Measurements from ENCODE around the gene PAX8. TPM values are rescaled to one million over a fixed set of nuclear protein-coding genes. Genes with fewer than 3 reads are reported as not detected.

PAX8 gene
- total and polyA plus RNA-seq, 2 of the 13 experiments (the other 11 are each of a cell fraction or from before 2014, with no cell fraction given) = 1.5 to 8.8 TPM

DNA sequence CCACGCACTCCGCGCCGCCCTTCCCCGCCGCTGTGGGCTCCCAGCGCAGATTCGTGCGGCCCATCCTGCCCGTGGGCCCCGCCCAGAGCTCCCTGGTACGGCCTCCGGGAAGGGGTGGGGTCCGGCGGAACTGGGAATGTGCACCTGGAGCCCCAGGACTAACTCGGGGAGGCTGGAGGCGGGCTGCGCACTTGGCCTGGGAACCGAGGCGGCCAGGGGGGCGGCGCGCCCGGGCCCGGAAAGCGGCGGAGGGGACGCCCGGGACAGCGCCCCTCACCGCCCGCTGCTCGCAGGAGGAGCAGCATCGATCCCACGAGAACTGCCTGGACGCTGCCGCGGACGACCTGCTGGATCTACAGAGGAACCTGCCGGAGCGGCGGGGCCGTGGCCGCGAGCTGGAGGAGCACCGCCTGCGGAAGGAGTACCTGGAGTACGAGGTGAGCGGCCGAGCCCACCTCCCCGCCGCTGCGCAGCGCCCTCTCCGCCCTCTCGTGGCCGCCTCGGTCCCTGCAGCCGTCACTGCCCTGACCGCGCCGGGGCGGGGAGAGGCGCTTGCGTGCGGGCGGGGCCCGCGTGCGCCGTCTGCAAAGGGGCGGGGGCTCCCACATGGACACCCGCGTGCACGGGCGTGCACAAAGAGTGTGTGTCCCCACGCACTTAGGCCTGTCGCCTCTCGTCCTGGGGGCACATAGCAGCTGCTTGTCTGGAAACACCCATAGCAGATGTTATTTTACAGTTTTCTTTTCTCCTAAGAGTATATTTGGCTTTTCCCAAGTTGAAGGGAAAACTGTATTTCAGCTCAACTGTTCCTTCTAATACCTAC lies 79.7 kb downstream of the PAX8 start (continued):
- TF ChIP-seq YEATS2 (CRISPR knock-in tag; IDR thresholded peaks at IDR 0.05; ENCODE audit: borderline replicate concordance) = peak; percentile 56; the same call in 1 of the 2 replicates
- TF ChIP-seq MAFK (conservative IDR thresholded peaks at IDR 0.05 in 1 of 2, IDR thresholded peaks at IDR 0.05 in 1 of 2; ENCODE audit: low read length in 2 of 2) = no peak
- TF ChIP-seq ZNF335 (CRISPR knock-in tag; IDR thresholded peaks at IDR 0.05) = 0 out of 2 replicates have a peak, but pooled peaks have one; percentile 21
- peak; percentile 71; the same call in 1 of the 2 replicates for TF ChIP-seq EEA1 (CRISPR knock-in tag; IDR thresholded peaks at IDR 0.05; ENCODE audit: borderline replicate concordance)
- 0 out of 2 replicates have a peak, but pooled peaks have one; percentile 72 for TF ChIP-seq ZNF782 (CRISPR knock-in tag; IDR thresholded peaks at IDR 0.05; ENCODE audit: borderline replicate concordance)
- peak; percentile 79; the same call in 1 of the 2 replicates for TF ChIP-seq BRD4 (CRISPR knock-in tag; IDR thresholded peaks at IDR 0.05)
- TF ChIP-seq ZNF10 (CRISPR knock-in tag; IDR thresholded peaks at IDR 0.05; ENCODE audit: borderline replicate concordance, low read depth) = no peak
- TF ChIP-seq, protein P1, sequence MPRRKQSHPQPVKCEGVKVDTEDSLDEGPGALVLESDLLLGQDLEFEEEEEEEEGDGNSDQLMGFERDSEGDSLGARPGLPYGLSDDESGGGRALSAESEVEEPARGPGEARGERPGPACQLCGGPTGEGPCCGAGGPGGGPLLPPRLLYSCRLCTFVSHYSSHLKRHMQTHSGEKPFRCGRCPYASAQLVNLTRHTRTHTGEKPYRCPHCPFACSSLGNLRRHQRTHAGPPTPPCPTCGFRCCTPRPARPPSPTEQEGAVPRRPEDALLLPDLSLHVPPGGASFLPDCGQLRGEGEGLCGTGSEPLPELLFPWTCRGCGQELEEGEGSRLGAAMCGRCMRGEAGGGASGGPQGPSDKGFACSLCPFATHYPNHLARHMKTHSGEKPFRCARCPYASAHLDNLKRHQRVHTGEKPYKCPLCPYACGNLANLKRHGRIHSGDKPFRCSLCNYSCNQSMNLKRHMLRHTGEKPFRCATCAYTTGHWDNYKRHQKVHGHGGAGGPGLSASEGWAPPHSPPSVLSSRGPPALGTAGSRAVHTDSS (CRISPR knock-in tag; conservative IDR thresholded peaks at IDR 0.05) = no peak
- peak; percentile 90; the same call in 1 of the 2 replicates for TF ChIP-seq SAFB2 (CRISPR knock-in tag; IDR thresholded peaks at IDR 0.05; ENCODE audit: borderline replicate concordance, low read depth)
- peak; percentile 59; the same call in 1 of the 2 replicates for TF ChIP-seq NR2C2 (CRISPR knock-in tag; IDR thresholded peaks at IDR 0.05; ENCODE audit: borderline replicate concordance)
- no peak for TF ChIP-seq ZFP37 (CRISPR knock-in tag; IDR thresholded peaks at IDR 0.05; ENCODE audit: borderline replicate concordance)
- TF ChIP-seq, protein P2, sequence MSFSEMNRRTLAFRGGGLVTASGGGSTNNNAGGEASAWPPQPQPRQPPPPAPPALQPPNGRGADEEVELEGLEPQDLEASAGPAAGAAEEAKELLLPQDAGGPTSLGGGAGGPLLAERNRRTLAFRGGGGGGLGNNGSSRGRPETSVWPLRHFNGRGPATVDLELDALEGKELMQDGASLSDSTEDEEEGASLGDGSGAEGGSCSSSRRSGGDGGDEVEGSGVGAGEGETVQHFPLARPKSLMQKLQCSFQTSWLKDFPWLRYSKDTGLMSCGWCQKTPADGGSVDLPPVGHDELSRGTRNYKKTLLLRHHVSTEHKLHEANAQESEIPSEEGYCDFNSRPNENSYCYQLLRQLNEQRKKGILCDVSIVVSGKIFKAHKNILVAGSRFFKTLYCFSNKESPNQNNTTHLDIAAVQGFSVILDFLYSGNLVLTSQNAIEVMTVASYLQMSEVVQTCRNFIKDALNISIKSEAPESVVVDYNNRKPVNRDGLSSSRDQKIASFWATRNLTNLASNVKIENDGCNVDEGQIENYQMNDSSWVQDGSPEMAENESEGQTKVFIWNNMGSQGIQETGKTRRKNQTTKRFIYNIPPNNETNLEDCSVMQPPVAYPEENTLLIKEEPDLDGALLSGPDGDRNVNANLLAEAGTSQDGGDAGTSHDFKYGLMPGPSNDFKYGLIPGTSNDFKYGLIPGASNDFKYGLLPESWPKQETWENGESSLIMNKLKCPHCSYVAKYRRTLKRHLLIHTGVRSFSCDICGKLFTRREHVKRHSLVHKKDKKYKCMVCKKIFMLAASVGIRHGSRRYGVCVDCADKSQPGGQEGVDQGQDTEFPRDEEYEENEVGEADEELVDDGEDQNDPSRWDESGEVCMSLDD (CRISPR knock-in tag; IDR thresholded peaks at IDR 0.05; ENCODE audit: borderline replicate concordance) = 0 out of 2 replicates have a peak, but pooled peaks have one; percentile 35
- TF ChIP-seq KDM1A (CRISPR knock-in tag; IDR thresholded peaks at IDR 0.05) = peak; percentile 2; the same call in 1 of the 2 replicates
- TF ChIP-seq, protein P3, sequence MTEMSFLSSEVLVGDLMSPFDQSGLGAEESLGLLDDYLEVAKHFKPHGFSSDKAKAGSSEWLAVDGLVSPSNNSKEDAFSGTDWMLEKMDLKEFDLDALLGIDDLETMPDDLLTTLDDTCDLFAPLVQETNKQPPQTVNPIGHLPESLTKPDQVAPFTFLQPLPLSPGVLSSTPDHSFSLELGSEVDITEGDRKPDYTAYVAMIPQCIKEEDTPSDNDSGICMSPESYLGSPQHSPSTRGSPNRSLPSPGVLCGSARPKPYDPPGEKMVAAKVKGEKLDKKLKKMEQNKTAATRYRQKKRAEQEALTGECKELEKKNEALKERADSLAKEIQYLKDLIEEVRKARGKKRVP (CRISPR knock-in tag; IDR thresholded peaks at IDR 0.05) = no peak; a peak in 1 of 4 replicates
- 0 out of 2 replicates have a peak, but pooled peaks have one; percentile 14 for TF ChIP-seq ZSCAN9 (CRISPR knock-in tag; IDR thresholded peaks at IDR 0.05; ENCODE audit: borderline replicate concordance)
- TF ChIP-seq ZNF264 (CRISPR knock-in tag; IDR thresholded peaks at IDR 0.05) = no peak
- TF ChIP-seq, protein P4, sequence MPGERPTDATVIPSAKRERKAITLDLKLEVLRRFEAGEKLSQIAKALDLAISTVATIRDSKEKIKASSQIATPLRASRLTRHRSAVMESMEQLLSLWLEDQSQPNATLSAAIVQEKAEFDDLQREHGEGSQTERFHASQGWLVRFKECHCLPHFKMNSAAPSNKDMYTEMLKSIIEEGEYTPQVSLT (CRISPR knock-in tag; IDR thresholded peaks at IDR 0.05; ENCODE audit: borderline replicate concordance, low read depth) = no peak
- no peak for TF ChIP-seq TCF7L2 (IDR thresholded peaks at IDR 0.05; ENCODE audit: low read depth, low read length)
- TF ChIP-seq RARA (CRISPR knock-in tag; IDR thresholded peaks at IDR 0.05) = peak; percentile 42; the same call in 1 of the 2 replicates
- TF ChIP-seq SSRP1 (CRISPR knock-in tag; IDR thresholded peaks at IDR 0.05) = peak; percentile 76; the same call in 1 of the 2 replicates
- TF ChIP-seq RELA (CRISPR knock-in tag; IDR thresholded peaks at IDR 0.05) = peak; percentile 89; the same call in 1 of the 2 replicates
- 0 out of 2 replicates have a peak, but pooled peaks have one; percentile 56 for TF ChIP-seq CBX5 (CRISPR knock-in tag; IDR thresholded peaks at IDR 0.05; ENCODE audit: borderline replicate concordance)
- peak; percentile 91; the same call in 1 of the 2 replicates for TF ChIP-seq MATR3 (CRISPR knock-in tag; IDR thresholded peaks at IDR 0.05)
- peak; percentile 54; the same call in 1 of the 2 replicates for TF ChIP-seq SRY (CRISPR knock-in tag; IDR thresholded peaks at IDR 0.05)
